SU-DHL-6 (cell line): ENCODE results near the gene AHRR.

Experiments
- H2AFZ ChIP-seq: fragments of 200-600 bp; sonication (generic); 2 replicates; pipeline ENCODE4 v1.6.1; 2014; ENCODE audit warnings: low read depth, mild to moderate bottlenecking, moderate library complexity, mixed read lengths, antibody characterized with exemption, low read length; ENCODE audit not compliant: severe bottlenecking
- H3F3A ChIP-seq: fragments of 200-600 bp; shearing (Covaris generic); 2 replicates; pipeline ENCODE4 v1.6.0; 2016; ENCODE audit warnings: antibody characterized with exemption, mild to moderate bottlenecking; ENCODE audit not compliant: insufficient read depth
- H3K27ac ChIP-seq: fragments of 200-600 bp; sonication (generic); 2 replicates; pipeline ENCODE4 v1.5.1; 2016; ENCODE audit warnings: low read depth, mild to moderate bottlenecking, low read length, moderate library complexity, mixed read lengths
- H3K27me3 ChIP-seq: fragments of 200-600 bp; sonication (generic), shearing (Covaris generic); 2 replicates; pipeline ENCODE4 v1.6.0; 2014; ENCODE audit warnings: mild to moderate bottlenecking, low read length
- H3K36me3 ChIP-seq: fragments of 200-600 bp; sonication (generic); 2 replicates; pipeline ENCODE4 v1.6.1; 2014; ENCODE audit warnings: mild to moderate bottlenecking, low read length, mixed read lengths
- H3K4me2 ChIP-seq: fragments of 300-600, 200-600 bp; shearing (Covaris generic), sonication (generic); 2 replicates; pipeline ENCODE4 v1.6.0; 2014; ENCODE audit warnings: low read length, low read depth, mild to moderate bottlenecking; ENCODE audit not compliant: poor library complexity, severe bottlenecking
- H3K4me3 ChIP-seq: fragments of 200-600 bp; sonication (generic); 2 replicates; pipeline ENCODE4 v1.5.1; 2014; ENCODE audit warnings: antibody characterized with exemption, low read length, mild to moderate bottlenecking, mixed read lengths; ENCODE audit not compliant: insufficient read depth, poor library complexity, severe bottlenecking
- H3K79me2 ChIP-seq: fragments of 200-600 bp; sonication (generic); 2 replicates; pipeline ENCODE4 v1.6.1; 2014; ENCODE audit warnings: mild to moderate bottlenecking, low read length, moderate library complexity; ENCODE audit not compliant: insufficient read depth
- H3K9ac ChIP-seq: fragments of 200-600 bp; sonication (generic); 2 replicates; pipeline ENCODE4 v1.7.0; 2014; ENCODE audit warnings: mild to moderate bottlenecking, low read length
- H3K9me2 ChIP-seq: fragments of 200-600 bp; sonication (generic); replicated peaks from 2 replicates; pipeline ENCODE4 v1.6.1; 2014; ENCODE audit warnings: low read length; ENCODE audit not compliant: insufficient read depth
- H3K9me3 ChIP-seq: fragments of 200-600 bp; sonication (generic); 2 replicates; pipeline ENCODE4 v1.6.1; 2014; ENCODE audit warnings: low read length, mixed read lengths; ENCODE audit not compliant: insufficient read depth
- H4K20me1 ChIP-seq: fragments of 200-600 bp; sonication (generic); 2 replicates; pipeline ENCODE4 v1.6.1; 2014; ENCODE audit warnings: low read depth, mild to moderate bottlenecking, antibody characterized with exemption, low read length, moderate library complexity, mixed read lengths
- CTCF ChIP-seq: fragments of 200-600 bp; sonication (generic); IDR thresholded peaks from one replicate; pipeline ENCODE4 v1.5.1; 2017; ENCODE audit warnings: antibody characterized with exemption, mild to moderate bottlenecking, low read length, moderate library complexity; ENCODE audit not compliant: insufficient read depth, poor library complexity, severe bottlenecking
- EZH2phosphoT487 ChIP-seq: fragments of 200-600 bp; sonication (generic), shearing (Covaris generic); conservative IDR thresholded peaks from 2 replicates; pipeline ENCODE4 v1.6.1; 2018; ENCODE audit warnings: mild to moderate bottlenecking, antibody characterized with exemption, low read length, moderate library complexity, mixed read lengths

AHRR gene

DNA sequence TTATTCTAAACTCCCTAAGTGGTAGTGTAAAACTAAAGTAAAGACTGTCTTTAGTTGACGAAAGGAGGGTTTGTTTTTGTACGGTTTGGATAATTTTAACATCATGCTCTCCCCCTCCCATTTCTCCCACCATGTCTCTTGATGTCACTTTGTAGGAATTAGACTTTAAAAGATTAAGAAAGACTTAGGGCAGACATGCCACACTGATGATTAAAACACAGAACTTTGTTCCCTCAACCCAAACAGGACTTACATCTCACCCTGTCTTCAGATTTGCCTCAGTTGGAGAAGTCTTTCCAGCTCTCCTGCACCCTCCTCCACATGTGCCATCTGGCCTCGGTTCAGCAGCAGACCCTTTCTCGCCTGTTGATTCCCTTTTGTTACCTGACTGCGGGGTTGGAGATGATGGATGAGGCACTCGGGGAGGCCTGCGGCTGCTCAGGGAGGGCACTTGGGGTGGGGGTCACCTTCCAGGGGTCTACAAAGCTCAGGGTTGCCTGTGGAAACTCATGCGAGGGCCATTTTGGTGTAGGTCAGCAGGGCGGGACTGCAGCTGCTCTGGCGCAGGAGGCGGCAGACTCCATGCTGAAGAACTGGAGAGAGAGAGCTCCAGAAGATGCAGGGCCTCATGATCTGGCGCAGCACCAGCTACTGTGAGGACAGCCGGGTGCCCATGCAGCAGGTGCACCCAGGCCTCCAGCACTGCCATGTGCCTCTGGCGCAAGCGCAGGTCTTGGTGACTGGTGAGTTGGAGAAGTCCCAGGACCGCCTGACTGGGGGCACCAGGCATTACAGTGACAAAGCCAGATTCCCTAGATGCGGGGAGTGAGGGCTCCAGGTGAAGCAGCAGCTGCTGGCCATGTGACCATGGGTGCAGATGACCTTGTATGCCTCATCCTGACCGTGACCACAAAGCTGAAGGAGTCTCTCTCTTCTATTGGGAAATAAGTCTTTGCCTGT, 96.9 kb downstream of the AHRR start:
- TF ChIP-seq CTCF, result no peak
- H3K4me2 ChIP-seq, result no peak overlapping the region
- no peaks in the 10 kb centered on the region for H3K36me3 ChIP-seq
- H3F3A ChIP-seq, result peaks cover 5% of the 10 kb centered on the region; the same call in 1 of the 2 replicates
- no peak overlapping the region for H2AFZ ChIP-seq
- H3K9ac ChIP-seq, result no peak overlapping the region
- H3K27ac ChIP-seq, result no peak overlapping the region
- no peaks in the 10 kb centered on the region for H3K79me2 ChIP-seq
- H4K20me1 ChIP-seq, result no peaks in the 10 kb centered on the region
- H3K9me2 ChIP-seq, result no peaks in the 10 kb centered on the region
- H3K4me3 ChIP-seq, result no peak overlapping the region
- H3K9me3 ChIP-seq, result no peaks in the 10 kb centered on the region
- H3K27me3 ChIP-seq, result no peaks in the 10 kb centered on the region

DNA sequence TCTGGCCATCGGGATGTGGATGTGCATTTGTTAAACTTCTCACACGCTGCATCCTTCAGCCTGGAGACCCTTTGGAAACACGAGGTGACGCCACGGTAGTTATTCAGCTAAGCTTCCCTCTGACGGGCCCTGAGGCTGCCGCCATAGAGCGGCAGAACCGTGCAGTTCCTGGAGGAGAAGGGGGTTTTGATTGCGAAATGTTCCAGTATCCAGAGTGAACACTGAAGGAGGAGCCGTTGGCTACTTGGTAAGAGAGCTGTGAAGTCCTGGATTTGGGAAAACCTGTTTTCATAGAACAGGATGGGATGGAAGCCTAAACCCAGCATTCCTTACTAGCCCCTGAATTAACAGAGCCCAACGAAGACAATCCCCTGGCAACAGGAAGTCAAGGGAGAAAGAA, 98.5 kb downstream of the AHRR start:
- no peak overlapping the region for H3K27ac ChIP-seq
- no peak overlapping the region for H3K4me3 ChIP-seq
- H3K9me2 ChIP-seq, result no peaks in the 10 kb centered on the region
- peaks cover 4% of the 10 kb centered on the region; the same call in 1 of the 2 replicates for H3F3A ChIP-seq
- no peak for TF ChIP-seq CTCF
- TF ChIP-seq EZH2phosphoT487, result no peak
- H3K4me2 ChIP-seq, result no peak overlapping the region
- no peaks in the 10 kb centered on the region for H3K79me2 ChIP-seq
- H3K36me3 ChIP-seq, result no peaks in the 10 kb centered on the region
- H4K20me1 ChIP-seq, result no peaks in the 10 kb centered on the region
- no peak overlapping the region for H2AFZ ChIP-seq
- no peak overlapping the region for H3K9ac ChIP-seq
- H3K9me3 ChIP-seq, result no peaks in the 10 kb centered on the region
- H3K27me3 ChIP-seq, result no peaks in the 10 kb centered on the region

DNA sequence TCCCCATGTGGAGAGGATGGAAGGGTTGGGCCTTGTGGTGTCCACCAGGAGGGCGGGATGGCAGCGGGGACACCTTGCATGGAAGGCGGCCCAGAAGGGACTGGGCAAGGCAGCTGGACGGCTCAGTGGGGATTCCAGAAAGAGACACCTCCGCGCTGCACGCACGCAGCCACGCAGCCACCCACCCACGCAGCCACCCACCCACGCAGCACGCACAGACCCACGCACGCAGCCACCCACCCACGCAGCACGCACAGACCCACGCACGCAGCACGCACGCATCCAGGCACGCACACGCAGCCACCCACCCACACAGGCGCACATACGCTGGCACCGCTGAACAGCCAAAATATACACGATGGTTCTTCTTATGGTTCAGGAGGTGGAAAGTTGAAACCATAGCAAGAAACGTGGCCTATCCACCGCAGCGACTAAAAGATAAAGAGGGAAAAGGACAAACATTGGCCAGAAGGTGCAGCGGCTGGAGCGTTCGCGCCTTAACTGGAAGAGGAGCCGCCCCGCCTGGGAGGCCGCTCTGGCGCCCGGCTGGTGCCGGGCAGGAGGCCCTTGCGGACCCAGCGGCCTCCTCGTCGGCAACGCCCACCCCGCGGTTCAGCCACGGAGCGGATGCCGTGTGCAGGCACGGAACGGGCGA, 99.2 kb downstream of the AHRR start:
- Histone ChIP-seq H4K20me1 (no peaks in the 10 kb centered on the region), H3K4me3 (no peak overlapping the region), H3K4me2 (no peak overlapping the region), H3F3A (peaks cover 4% of the 10 kb centered on the region; the same call in 1 of the 2 replicates), H3K9me2 (no peaks in the 10 kb centered on the region), H3K27ac (no peak overlapping the region), H2AFZ (no peak overlapping the region), H3K36me3 (no peaks in the 10 kb centered on the region), H3K79me2 (no peaks in the 10 kb centered on the region), H3K27me3 (no peaks in the 10 kb centered on the region), H3K9ac (no peak overlapping the region), H3K9me3 (no peaks in the 10 kb centered on the region)
- no peak for TF ChIP-seq EZH2phosphoT487
- TF ChIP-seq CTCF, result no peak
